Activated CD4-positive, alpha-beta T cell treated with anti-CD3 and anti-CD28 coated beads, Interleukin-2, Interleukin-6, amounts not matched to agents 100 ng/mL and 50 ng/mL, durations not matched to agents 16 hours and 8 hours (primary cell): ENCODE measurements around the gene LRRC36.
"Not testable (repeated sequence)": the region's sequence is repeated elsewhere in the genome, so short reads cannot be mapped to it uniquely, and the experiment has no call there.

Experiments
- DNase-seq: peaks from one replicate; pipeline ENCODE4 v3.0.0-alpha.2; 2020

Gene LRRC36

GRCh38 chr16:67407176-67407787 is 80.7 kb downstream of the LRRC36 start:
- no peak for DNase-seq

- no peak for DNase-seq
Measured at GRCh38 chr16:67407788-67408452, 81.3 kb downstream of the LRRC36 start.

GRCh38 chr16:67409631-67410030 is 83.0 kb downstream of the LRRC36 start:
- no peak for DNase-seq

DNA sequence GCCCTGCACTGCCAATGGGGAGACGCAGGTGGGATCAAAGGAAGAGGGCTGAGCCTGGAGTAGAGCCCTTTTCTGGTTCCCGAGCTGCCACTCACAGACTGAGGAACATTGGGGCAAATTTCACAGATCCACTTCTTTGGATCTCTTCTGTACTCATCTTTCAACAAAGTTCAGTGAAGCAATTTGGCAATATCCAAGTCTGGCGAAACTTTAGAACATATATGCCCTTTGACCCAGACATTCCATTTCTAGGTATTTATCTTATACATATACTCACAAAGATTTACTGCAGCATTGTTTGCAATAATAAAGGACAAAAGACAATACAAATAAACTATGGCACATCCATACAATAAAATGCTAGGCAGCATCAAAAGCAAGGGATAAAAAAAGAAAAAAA is 84.7 kb downstream of the LRRC36 start:
- no peak for DNase-seq

DNA sequence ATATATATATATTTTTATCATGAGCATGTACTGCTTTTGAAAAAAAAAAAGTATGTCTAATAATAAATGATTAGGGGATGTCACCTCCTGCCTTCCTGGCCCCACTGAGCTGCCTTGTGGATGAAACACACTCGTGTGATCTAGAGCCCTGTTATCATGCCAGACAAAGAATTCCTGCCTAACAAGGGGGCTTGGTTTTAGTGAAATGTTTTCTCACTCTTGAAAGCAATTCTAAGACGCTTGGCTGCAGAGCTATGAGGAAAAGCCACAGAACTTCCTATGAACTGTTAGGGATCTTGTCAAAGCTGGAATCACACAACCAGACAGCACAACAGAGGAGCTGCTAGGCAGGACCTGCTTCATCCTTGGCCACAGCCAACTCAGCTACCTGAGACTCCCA is 85.7 kb downstream of the LRRC36 start:
- DNase-seq: no peak

DNA sequence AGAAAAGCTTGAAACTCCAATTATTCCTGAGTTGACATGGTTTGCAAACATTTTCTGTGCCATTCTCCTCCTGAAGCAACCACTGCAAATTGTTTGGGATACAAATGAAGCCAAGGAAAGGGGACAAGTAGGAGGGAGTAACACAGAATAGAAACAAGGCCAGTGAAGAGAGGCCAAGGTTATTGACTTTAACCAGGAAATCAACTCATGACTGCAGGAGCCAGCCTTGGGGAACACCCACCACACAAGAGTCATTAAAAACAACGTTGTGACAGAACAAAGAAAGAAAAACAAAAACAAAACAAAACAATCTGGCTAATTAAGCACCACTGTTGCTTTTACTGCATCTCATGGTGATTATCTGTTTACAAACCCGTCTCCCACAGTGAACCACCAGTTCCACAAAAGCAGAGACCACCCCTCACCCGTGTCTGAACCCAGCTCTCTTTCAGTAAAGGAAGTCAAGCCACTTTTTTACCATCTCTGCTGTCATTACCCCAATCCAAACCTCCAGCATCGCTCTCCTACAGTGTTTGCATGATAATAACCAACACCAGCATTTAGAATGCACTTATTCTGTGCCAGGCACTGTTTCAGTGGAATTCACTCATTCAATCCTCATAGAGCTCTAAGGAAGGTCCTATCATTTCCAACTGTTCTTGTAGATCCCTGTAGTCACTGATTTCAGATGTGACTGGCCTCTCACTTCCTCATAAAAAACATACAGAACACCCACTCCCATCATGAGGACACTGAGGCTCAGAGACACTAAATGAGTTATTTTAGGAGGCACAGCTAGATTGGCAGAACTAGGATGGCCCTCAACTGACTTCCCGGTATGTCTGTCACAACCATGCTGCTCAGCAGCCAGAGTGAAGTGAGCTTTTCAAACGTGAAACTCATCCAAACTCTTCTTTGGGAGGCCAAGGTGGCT is 87.6 kb downstream of the LRRC36 start:
- DNase-seq: no peak

GRCh38 chr16:67415421-67415820 is 88.8 kb downstream of the LRRC36 start:
- DNase-seq: not testable (repeated sequence)

DNA sequence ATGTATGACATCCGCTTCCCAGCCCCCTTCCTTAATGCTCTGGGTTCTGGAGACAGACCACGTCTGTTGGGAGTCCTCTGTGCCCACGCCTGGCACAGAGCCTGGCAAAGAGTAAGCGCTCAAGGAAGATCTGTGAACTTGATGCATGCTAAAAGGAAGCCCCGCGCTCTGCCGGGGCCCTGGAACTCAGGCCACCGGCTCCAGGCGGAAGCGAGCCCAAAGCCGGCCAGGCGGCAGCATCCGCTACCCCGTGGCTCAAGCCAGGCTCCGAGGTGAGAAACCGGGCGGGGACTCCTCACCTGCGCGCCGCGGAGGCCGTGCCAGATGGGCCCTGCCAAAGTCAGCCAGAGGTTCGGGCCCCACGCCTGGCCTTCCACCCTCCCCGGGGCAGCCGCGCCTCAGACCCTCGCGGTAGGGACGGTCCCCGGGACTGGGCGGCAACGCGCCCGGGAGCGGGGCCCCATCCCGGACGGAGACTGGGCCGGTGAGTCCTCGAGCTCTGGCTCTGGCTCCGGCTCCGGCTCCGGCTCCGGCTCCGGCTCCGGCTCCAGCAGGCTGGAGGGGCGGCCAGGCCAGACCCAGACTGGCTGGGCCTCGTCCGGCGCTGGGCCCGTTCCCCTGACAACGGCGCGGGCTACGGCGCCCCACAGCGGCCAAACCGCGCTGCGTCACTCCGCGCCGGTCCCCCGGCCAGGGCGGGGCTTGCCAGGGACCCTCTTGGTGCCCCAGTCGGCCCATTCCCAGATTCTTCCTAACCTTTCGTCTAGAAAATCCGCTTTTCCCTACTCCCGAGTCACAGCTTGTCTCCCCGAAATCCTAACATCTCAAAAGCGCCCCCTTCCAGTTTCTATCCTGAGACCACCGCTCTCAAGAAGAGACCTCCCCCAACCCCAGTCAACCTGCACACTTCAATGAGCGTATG is 89.5 kb downstream of the LRRC36 start, which contains the start of gene ZDHHC1:
Gene ZDHHC1 (minus strand): TSS at position 606 of the 922 bp plus-strand sequence. CDS start 8,702 bp downstream, outside the sequence.
- peak; percentile 65 for DNase-seq

DNA sequence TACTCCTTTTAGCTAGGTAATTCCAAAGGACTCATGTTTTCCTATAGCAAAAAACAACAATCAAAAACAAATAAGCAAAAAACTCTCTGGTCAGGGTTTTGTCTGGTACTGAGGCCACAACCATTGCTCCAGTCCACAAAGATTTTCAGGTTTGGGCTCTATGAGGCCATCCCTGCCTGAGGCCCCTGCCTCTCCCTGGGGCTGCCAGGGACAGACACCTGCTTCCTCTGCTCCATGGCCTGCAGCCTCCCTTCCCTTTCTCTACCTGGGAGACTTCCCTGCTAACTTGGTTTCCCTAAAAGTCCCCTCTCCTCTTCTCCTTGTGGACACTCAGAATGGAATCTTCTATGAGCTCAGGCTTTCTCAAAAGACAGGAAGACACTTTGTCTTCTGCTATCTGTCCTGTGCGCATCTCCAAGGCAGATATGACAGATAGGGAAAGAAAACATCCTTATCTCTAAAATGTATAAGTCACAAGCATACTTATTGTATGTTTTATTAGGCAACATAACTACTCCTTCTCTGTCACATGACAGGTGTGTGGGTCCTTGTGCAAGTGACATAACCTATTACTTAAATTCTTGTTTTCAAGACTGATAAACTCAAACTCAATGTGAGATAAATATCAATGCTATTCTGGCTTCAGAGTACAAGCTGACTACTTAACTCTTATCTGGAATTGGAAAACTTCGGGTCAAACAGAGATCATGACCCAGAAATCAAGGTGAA is 90.9 kb downstream of the LRRC36 start:
- no peak for DNase-seq

- no peak for DNase-seq
Measured at GRCh38 chr16:67419502-67419901, 92.9 kb downstream of the LRRC36 start.

DNA sequence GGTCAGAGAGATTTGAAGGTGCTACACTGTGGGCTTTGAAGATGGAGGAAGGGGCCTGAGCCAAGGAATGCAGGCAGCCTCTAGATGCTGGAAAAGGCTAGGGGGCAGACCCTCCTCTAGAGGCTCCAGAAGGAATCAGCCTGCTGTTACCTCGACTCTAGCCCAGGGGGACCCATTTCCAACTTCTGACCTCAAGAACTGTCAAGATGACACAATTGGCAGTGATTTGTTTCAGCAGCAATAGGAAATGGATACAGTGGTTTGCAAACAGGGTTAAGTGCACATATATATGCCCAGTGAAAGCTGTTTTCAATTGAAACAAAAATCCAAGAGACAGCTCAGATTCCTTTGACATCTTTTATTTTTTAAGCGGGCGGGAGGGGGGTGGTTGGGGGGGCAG is 93.3 kb downstream of the LRRC36 start:
- no peak for DNase-seq

- DNase-seq: no peak
Measured at GRCh38 chr16:67421030-67421429, 94.4 kb downstream of the LRRC36 start.

- DNase-seq: no peak
Measured at GRCh38 chr16:67423015-67423414, 96.4 kb downstream of the LRRC36 start.

GRCh38 chr16:67423611-67424260 is 97.1 kb downstream of the LRRC36 start:
- DNase-seq: no peak

DNA sequence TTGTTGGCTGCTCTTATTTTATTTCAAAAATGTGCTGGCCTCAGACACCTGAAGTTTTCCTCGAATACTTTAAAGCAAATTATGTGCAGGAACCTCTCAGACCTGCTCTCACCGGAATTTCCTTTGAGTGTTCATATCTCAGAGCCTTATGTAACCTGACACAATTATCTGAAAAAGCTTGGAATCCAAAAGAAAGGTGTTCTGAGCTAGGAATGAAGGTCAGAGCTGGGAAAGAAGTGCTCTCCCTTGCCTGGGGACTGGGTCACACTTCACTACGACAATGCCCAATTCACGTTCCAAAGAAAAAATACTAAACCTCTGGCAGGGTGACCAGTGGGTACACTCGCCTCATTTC is 97.6 kb downstream of the LRRC36 start:
- no peak for DNase-seq

DNA sequence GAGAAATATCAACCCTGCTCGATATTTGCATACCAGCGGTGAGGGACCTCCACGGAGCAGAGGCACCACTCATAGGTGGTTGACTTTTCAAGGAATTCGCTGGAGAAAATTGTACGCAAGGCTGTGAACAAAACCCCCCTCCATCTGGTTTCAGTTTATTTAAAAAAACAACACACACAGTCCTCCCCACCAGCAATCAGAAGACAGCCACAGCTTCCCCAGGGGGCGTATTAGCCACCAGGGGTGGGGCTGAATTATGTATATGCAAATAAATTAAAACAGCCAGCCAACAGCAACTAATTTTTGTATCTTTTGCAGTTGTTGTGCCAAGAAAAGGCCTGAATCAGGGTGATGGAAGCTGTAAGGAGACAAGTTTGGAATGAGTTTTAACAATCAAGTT is 98.4 kb downstream of the LRRC36 start:
- no peak for DNase-seq

DNA sequence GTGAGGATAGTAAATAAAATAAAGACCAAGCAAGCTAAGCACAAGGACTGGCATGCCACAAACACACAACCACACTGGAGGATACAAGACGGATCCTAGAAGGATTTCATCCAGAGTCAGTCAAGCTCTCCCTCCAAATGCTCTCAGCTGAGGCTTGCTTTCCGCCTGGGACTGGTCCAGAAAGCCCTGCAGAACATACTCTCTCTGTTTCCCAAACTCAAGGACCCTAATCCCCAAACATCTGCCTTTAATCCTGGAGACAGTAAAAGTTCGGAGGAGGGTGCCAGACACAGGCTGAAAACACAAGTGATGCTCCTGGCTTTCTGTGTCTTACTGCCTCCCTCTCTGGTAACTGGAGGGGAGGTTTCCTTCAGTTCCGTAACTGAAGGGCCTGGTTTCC is 99.0 kb downstream of the LRRC36 start:
- no peak for DNase-seq

GRCh38 chr16:67426022-67426421 is 99.4 kb downstream of the LRRC36 start:
- no peak for DNase-seq

- no peak for DNase-seq
Measured at GRCh38 chr16:67426950-67427349, 100.3 kb downstream of the LRRC36 start.

GRCh38 chr16:67428146-67428731 is 101.6 kb downstream of the LRRC36 start:
- peak; percentile 69 for DNase-seq
